WI38 (cell line): ENCODE results near the gene KCTD21.

Experiments used
- H3K4me3 ChIP-seq: 2 replicates; pipeline ENCODE4 v1.5.1; 2011; ENCODE audit warnings: low read depth, mild to moderate bottlenecking, control low read depth, low read length
- TF ChIP-seq, protein P1 (sequence below): IDR thresholded peaks from 2 replicates; pipeline ENCODE4 v1.5.1; 2012; ENCODE audit warnings: low read depth, mild to moderate bottlenecking, control low read depth, low read length

KCTD21 gene

DNA sequence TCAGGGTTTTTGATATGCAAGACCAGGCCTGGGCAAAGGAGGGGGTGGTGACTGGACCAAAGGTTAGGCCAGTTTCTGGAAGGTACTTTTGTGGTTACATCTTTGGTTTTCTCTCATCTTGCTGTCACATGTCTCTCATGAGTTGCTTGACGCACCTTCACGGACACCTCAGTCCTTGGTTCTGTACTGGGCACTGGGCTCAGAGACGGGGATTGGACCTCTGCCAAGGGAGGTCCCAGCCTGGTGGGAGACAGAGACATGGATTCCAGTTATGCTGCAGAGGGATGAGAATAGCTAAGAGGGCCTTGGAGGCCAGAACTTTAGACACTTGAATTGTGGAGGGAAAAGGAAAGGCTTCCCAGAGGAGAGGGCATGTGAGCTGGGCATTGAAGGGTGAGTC lies 1.9 kb upstream of the KCTD21 start:
- TF ChIP-seq, protein P1, sequence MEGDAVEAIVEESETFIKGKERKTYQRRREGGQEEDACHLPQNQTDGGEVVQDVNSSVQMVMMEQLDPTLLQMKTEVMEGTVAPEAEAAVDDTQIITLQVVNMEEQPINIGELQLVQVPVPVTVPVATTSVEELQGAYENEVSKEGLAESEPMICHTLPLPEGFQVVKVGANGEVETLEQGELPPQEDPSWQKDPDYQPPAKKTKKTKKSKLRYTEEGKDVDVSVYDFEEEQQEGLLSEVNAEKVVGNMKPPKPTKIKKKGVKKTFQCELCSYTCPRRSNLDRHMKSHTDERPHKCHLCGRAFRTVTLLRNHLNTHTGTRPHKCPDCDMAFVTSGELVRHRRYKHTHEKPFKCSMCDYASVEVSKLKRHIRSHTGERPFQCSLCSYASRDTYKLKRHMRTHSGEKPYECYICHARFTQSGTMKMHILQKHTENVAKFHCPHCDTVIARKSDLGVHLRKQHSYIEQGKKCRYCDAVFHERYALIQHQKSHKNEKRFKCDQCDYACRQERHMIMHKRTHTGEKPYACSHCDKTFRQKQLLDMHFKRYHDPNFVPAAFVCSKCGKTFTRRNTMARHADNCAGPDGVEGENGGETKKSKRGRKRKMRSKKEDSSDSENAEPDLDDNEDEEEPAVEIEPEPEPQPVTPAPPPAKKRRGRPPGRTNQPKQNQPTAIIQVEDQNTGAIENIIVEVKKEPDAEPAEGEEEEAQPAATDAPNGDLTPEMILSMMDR: no peak
- peak overlapping the region; percentile 83 for H3K4me3 ChIP-seq

- TF ChIP-seq, protein P1: no peak
- H3K4me3 ChIP-seq: peak overlapping the region; percentile 83
Measured at GRCh38 chr11:78189851-78190250, 1.4 kb upstream of the KCTD21 start.

GRCh38 chr11:78189174-78189724 lies 823 bp upstream of the KCTD21 start:
- TF ChIP-seq, protein P1: no peak
- peak overlapping the region; percentile 83 for H3K4me3 ChIP-seq

DNA sequence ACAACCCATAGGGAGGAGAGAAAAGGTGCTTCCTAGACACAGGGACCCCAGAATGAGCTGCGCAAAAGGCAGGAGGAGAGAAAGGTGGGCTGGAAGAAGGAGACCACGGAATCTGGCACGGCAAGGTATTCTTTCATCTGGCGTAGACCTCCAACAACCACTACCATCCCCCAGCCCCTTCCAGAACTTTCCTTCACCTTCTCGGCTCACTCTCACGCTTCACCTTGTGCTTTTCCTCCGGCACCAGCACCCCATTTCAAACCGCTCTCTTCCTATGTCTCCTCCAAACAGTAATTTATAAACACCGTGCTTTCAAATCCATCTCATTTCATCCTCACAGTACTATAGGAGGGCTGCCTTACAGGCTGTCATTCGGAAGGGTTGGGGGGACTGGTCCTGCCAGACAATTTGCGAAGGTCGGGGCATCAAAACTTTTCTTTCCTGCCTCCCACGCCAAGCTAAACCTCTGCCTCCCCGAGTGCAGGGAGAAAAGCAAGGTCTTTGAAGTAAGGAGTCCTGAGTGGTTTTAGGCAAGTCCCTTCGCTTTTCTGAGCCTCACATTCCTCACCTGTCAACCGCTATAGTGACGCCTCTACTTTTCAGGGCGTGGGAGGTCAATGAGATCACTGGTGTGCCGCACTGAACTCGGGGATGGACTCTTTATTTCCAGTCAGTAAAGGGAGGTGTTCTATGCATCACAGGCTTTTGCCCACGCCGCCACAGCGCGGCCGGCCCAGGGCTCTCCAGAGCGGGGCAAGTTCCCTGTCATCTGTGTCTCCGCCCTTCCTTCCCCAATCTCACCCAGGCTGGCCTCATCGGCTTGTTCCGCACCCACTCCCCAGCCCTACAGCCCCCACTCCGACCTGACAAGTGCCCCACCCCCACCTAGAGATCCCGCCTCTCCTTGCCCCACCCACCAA lies 800 bp downstream of the KCTD21 start:
- peak overlapping the region; percentile 83 for H3K4me3 ChIP-seq
- TF ChIP-seq, protein P1: no peak

DNA sequence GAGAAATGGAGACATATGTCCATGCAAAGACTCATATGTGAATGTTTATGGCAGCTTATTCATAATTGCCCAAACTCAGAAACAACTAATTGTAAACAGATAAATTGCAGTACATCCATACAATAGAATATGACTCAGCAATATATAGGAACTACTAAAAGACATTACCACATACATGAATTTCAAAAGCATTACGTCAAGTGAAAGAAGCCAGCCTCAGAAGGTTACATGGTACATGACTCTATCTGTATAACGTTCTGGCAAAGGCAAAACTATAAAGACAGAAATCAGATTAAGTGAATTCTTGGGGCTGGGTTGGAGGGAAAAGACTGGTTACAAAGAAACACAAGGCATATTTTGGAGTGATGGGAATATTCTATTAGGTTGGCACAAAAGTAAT lies 7.2 kb downstream of the KCTD21 start:
- TF ChIP-seq, protein P1: no peak
- no peak overlapping the region for H3K4me3 ChIP-seq

DNA sequence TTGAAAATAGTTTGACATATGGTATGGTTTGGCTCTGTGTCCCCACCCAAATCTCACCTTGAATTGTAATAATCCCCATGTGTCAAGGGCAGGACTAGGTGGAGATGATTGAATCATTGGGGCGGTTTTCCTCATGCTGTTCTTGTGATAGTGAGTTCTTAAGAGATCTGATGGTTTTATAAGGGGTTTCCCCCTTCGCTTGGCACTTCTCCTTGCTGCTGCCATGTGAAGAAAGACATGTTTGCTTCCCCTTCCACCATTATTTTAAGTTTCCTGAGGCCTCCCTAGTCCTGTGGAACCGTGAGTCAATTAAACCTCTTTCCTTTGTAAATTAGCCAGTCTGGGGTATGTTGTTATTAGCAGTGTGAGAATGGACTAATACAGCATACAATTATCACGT lies 7.7 kb downstream of the KCTD21 start:
- TF ChIP-seq, protein P1: no peak
- no peak overlapping the region for H3K4me3 ChIP-seq

GRCh38 chr11:78179459-78180071 lies 8.9 kb downstream of the KCTD21 start:
- no peak overlapping the region for H3K4me3 ChIP-seq
- TF ChIP-seq, protein P1: no peak
